Sigmoid colon (tissue), 4 donors: Measurements from ENCODE around the gene GGA1.

ENCODE experiments used
- CTCF ChIP-seq, 4 experiments: fragments of 450-650 bp in 3 of 4; fragments of 200-600 bp in 1 of 4; IDR thresholded peaks; one replicate each; pipeline ENCODE4 v1.5.1; 2016 to 2019; ENCODE audit warnings: antibody characterized with exemption in 4 of 4, mild to moderate bottlenecking in 3 of 4, moderate library complexity in 2 of 4
- EP300 ChIP-seq, 4 donors: sonication (generic); formaldehyde crosslinking; IDR thresholded peaks; one replicate each; pipeline ENCODE4 v1.6.1; 2017; ENCODE audit warnings: antibody characterized with exemption in 4 of 4
- POLR2A ChIP-seq, 2 donors: fragments of 450-650 bp; IDR thresholded peaks; one replicate each; pipeline ENCODE4 v1.6.1; 2016; ENCODE audit warnings: antibody characterized with exemption in 2 of 2, mild to moderate bottlenecking in 2 of 2, moderate library complexity in 2 of 2

- TF ChIP-seq CTCF (IDR thresholded peaks at IDR 0.05) (no peak), POLR2A (IDR thresholded peaks at IDR 0.05) (peak; percentile 79 to 89), EP300 (IDR thresholded peaks at IDR 0.05) (peak in 2 of 4 donors; percentile 49 to 50)
These were observed 66.6 kb downstream of the GGA1 start, which contains the start of gene LGALS1 for GRCh38 chr22:37674951-37675929.
